ENCODE results near the gene PHTF1.

GRCh38 chr1:113765306-113766230 is 6.3 kb upstream of the PHTF1 start:
- TF ChIP-seq CTCF (conservative IDR thresholded peaks at IDR 0.05) (no peak), EZH2 (IDR thresholded peaks at IDR 0.05; ENCODE audit: low read depth) (no peak)
